Left renal pelvis (tissue), 4 donors: ENCODE data around the gene MAP4. TPM values are rescaled to one million over a fixed set of nuclear protein-coding genes. Genes with fewer than 3 reads are reported as not detected.

Experiments used
- DNase-seq, 4 donors: peaks; one replicate each; pipeline ENCODE4 v3.0.0-alpha.2; 2013; ENCODE audit warnings: low read depth in 4 of 4, low spot score in 3 of 4
- polyA plus RNA-seq, 4 donors: library from polyadenylated mRNA; unstranded; fragments of 120-200 nt; gene quantifications; one replicate each; pipeline ENCODE4 v1.2.1, GENCODE V29; 2013; ENCODE audit not compliant: insufficient read length in 4 of 4

The MAP4 gene
- polyA plus RNA-seq, 4 donors = 172 to 203 (median 195) TPM

DNA sequence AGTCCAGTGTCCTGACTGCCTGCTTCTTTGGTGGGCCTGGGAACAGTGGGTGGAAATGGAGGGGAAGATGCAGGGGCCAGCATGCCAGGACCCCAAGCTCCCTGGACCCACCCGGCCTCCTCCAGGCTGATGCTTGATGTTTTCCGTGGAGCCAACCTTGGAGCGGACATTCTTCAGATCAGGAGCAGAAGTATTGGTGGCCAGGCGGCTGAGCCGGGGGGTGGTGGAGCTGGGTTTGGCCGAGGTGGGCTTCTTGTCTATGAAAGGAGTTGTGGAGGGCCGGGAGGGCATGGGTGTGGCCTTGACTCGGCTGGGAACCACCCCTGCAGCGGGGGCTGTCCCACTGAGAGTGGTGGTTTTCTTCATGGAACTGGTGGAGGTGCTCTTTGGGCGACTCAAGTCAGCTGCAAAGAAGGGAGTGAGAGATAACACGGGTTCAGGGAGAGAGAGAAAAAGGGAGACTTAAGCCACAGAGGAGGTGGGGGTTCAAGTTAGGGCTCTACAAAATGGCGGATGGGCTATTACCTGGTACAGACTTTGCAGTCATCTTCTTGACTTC lies 145.4 kb downstream of the MAP4 start:
- DNase-seq = no peak

DNA sequence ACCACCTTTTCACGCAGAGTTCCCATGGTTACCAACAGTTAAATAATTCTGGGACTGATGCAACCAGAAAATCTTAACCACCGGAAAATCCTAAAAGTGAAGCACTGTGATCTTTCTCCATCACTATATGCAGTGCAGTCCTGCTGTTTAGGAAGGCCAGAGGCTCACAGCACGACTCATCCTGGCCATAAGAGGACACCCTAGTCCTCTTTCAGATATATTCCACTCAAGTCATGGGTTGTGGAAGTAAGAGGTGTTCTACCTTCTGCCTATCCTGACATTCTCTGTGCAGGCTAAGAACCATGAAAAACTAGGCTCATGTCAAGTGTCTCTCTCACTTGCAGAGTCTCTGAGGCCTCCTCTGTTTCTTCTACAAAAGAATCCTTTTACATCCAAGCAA lies 146.1 kb downstream of the MAP4 start:
- DNase-seq = no peak

DNA sequence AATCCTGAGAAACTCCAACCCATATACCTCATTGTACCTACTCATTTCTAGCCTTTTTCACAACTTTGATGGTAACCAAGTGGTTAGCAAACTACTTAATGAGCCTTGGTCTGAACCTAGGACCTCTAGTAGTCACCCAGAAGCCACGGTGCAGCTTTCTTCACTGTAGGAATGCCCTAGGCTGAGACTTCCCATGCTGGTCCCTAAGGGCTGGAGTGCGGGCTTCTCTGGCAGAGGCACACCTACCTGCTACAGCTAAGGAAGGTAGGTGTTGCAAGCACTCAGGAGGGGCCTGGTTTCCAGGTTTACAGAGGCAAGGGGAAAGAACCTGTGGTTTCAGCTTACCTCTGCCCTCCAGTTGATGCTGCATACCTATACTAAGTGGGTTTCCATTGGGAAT lies 147.9 kb downstream of the MAP4 start:
- no peak for DNase-seq

DNA sequence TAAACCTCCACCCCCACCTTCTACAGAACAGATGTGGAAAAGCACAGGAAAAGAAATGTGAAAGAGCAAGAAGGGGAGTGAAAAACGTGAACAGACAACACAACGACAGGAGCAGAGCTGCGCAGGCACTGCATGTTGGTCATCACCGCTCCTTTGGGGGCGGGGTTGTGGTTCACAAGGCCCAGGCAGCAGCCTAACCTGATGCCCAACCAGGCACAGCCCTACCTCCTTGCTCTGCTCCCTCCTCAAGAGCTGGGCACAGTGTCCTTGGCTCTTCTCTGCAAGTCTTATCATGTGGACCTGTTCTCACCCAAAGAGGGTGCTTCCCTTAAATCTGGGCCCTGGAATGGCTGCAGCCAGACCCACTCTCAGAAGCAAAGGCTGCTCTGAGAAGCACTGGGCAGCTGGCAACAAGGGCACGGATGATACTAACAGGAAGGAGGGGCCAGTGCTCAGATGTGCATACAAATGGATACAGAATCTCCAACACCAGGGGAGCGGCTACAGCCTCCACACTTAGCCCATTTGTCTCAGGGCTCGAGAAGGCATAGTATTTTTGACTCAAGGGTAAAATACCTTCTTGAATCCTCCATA lies 148.7 kb downstream of the MAP4 start:
- no peak for DNase-seq

DNA sequence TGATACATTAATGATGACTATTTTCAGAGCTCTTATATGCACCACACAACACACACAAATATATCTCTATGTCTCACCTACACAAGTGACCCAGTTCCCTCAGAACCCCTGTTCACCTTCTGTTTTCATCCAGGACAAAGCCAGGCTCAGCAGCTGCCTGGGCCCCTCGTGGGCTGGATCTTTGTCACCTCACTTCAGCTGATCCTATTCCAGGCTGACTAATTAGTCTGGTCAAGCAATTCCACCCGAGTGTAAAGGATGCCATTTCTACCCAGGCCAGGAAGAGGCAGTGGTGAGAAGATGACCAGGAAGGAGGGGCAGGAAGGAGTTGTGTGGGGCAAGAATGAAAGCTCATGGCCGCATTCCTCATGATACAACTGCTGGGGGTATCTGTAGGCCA lies 151.0 kb downstream of the MAP4 start:
- DNase-seq = no peak

DNA sequence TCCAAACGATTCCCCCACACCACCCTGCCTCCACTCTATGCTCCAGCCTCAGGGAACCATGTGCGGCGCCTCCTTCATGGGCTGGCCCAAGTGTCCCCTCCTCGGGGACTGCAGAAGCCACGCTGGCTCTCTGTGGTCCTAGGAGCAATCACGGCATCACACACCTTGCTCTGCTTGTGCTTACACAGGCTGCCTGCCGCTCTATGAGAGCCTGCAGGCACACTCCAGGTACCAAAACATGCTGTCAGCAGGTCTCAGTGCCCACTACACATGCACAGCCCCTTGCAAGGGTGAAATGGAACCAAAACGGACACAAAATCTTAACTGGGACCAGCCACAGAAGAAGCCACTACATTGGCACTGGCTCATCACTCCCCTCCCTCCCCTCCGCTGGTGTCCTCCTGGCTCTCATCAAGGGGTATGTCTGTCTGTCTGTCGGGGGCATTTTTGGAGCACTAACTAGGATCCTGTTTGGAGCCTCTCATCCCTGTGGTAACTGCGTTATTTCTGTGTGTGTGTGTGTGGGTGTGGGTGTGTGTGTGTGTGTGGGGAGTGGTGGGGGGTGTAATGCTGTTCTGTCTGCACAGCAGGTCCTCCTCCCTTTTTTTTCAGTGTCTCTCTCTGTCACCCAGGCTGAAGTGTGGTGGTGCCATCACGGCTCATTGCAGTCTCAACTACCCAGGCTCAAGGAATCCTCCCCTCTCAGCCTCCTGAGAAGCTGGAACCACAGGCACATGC lies 152.7 kb downstream of the MAP4 start:
- DNase-seq = no peak

DNA sequence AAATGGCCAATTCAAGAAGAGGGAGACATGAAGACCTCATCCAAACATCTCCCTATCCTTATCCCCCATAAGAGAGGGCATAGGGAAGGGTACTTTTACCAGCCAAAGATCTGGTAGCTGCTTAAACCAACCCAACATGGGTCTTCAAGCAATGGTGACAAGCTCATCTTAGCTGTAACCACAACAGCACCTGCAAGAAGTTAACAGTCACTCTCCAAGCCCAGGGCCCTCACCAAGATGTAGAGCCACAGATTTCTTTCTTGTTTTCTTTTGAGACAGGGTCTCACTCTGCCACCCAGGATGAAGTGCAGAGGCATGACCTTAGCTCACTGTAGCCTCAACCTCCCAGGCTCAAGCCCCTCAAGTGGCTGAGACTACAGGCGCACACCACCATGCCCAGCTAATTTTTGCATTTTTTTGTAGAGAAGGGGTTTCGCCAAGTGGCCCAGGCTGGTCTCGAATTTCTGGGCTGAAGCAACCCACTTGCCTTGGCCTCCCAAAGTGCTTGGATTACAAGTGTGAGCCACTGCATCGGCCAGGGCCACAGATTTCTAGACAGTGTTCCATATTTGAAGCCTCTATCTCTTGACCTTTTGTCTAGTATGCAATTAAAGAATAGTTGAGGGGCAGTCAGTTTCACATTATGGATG lies 156.1 kb downstream of the MAP4 start:
- DNase-seq = no peak

DNA sequence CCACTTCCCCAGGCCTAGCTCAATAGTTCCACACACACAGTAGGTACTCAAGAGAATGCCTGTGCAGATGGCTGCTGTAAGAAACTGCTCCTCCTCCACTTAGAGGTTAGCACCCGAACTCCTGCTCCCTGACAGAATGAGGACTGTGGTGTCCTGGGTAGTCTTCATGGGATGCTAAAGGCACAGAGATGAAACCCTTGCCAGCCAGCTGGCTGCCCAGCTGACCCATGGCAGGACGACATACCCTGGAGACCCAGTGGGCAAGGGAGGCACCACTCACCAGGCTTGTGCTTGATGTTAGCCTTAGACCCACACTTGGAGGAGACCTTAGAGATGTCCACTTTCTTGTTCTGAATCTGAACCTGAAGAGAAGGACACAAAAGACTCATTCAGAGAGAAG lies 159.1 kb downstream of the MAP4 start:
- no peak for DNase-seq

DNA sequence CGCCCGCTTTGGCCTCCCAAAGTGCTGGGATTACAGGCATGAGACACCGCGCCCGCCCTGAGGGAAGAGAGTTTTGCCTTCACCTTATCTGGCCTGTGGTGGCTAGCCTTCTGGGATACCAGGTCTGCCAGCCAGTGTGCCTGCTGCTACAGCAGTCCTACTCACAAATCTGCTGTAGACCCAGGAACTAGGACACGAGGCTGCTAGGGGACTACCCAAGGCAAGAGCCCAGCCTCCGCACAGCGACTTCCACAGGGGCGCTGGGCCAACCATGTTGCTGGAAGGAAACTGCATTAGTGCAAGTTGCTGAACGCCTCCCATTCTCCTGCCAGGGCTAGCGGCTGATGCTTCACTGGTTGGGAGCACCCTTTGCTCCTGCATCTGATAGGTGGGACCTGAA lies 159.5 kb downstream of the MAP4 start:
- DNase-seq = no peak

DNA sequence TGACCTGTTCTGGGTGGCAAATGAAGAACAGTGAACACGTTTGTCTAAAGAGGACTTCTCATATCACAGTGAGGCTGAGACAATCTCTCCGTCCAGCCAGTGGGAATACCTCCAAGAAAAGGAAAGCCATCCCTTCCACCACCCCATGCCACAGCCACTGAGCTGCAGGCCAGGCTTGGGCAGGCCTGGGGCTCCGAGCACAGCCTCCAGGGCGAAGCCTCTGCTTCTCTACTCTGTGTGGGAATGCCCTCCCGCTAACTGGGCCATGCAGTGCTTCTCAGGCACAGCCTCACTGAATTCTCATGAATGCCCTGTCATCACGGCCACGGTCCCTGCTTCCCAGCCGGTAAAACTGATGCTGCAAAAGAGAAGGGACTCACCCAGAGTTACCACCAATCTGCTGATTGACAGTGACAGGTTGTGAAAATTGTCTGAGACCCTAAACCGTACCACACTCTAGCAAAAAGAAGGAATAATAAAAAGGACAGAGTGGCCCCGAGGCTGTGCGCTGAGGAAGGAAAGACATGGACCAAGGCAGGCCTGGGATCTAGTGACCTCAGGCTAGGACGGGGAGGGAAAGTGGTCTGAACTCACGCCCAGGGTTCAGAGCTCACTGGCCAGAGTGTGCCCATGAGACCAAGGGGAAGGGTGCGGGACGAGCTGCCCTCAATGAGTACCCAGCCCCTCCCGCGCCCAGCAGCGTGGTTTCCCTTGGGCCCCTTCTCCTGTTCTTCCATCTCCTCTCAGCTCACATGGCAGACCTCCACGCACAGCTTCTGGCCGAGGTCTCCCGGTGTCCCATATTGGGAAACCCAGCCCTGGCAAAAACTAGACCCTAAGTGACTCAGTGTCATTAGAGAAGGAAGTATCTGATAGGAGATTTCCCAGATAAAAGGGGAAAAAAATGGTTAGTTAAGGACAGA lies 160.5 kb downstream of the MAP4 start:
- DNase-seq = no peak

DNA sequence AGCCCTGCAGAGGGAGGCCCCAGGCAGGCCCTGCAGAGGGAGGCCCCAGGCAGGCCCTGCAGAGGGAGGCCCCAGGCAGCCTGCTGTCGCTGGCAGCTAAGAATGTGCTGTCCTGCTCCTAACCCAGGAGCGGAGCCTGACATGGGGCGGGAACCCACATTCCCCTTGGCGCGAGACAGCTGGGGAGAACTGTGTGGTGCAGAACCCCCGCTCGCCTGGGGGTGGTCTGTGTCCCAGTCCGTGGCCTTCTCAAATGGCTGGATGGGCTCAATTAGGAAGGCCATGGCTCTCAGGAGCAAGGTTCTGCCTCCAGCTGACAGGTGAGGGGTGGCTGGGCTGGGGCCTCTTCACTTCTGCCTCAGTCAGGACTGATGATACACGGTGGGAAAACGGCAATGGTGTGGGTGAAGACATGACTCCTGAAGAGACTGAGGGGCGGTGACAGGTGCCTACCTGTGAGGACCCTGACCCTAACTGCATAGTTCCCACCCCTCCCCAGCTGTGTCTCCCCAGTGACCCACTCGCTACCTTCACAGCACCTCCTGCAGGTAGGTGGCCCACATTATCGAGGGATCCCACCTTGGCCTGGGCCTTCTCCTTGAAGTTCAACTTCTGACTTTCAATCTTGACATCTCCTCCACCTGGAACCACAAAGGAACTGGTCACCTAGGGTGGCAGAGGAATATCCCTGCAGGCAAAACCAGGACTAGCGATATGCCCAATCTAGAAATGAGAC lies 161.3 kb downstream of the MAP4 start:
- no peak for DNase-seq

DNA sequence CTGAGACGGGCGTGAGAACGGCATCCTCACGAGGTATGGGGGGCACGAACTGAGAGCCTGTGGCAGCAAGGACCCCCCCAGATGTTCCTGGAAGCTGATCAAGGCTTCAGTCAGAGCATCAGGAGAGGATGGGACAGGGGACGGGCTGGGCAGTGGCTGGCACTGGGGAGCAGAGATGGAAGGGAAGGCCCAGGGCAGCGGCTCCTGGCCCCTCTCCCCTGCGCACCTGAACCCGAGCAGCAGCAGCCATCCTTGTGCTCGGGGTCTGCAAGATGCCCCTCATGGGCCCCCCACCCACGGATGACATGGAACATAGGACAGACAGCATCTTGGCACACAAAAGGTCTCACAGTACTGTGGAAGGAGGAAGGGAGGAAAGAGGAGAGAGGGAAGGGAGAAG lies 161.9 kb downstream of the MAP4 start:
- DNase-seq = no peak

DNA sequence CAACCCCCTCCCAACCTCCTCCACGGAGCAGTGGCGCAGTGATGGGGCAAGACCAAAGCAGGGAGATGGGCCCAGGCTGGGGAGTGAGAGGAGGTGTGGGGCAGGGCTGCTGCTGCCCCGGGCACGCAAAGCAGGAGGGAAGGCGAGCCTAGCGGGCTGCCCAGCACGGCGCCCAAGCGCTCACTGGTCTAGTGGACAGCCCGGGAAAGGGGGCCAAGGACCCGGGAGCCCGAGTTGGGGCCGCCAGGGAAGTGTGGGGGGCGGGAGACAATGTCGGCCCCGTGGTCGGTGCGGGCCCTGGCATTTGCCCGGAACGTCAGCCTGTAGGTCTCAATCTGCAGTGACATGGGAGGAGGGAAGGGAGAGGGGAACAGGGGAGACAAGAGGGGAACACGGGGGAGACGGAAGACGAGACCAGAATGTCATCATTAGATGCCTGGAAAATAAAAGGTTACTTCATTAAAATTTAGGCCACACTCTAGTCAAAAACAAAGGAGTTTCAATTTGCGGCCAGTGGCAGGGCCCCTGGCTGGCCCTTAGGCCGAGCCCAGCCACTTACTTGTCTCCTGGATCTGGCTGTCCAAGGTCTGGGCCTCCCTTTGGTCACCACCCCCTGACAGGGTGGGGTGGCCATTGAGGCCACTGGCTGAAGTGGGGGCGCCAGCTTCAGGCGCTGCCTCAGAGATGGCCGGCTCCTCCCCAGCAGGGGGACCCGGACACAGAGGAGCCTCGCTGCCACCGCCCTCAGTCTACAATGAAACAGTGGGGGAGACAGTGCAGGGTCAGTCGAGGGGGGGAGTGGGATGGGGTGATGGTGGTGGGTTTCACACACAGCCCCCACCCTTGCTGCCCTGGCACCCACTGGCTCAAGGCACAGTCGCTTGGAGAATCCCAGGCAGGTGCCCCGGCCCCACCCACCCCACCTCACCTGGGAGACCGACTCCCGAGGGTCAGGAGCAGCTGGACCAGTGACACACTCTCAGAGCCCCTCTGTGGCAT lies 163.3 kb downstream of the MAP4 start:
- no peak for DNase-seq

DNA sequence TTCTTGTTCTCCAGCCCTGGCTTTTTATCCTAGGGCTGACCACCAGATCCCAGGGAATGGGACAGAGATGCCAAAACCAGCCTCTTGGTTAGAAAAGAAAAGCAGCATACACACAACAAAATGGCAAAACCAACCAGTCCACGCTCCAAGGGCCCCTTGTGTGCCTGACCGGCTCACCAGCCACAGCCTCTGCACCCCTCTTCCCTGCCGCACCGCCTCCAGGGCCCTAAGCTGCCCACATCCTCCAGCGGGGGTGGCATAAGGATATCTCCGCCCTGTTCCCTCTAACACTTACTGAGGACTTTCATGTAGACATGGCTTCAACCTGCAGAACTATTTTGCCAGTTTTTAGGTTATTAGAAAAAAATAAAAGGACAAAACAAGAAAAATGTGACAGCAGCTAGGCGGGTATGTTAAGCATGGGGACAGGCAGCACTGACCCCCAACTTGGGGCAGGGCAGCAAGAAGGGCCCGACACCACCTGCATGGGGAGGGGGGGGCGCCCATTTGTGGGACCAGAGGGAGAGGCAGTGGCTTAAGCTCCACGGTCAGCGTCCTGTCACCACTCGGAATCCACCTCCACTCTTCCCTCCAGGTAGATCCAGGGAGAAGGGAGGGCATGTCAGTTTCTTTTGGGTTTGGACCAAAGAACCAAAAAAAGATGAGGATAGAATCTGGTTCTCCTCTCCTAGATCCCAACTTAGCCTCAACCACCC lies 164.2 kb downstream of the MAP4 start:
- DNase-seq = no peak

DNA sequence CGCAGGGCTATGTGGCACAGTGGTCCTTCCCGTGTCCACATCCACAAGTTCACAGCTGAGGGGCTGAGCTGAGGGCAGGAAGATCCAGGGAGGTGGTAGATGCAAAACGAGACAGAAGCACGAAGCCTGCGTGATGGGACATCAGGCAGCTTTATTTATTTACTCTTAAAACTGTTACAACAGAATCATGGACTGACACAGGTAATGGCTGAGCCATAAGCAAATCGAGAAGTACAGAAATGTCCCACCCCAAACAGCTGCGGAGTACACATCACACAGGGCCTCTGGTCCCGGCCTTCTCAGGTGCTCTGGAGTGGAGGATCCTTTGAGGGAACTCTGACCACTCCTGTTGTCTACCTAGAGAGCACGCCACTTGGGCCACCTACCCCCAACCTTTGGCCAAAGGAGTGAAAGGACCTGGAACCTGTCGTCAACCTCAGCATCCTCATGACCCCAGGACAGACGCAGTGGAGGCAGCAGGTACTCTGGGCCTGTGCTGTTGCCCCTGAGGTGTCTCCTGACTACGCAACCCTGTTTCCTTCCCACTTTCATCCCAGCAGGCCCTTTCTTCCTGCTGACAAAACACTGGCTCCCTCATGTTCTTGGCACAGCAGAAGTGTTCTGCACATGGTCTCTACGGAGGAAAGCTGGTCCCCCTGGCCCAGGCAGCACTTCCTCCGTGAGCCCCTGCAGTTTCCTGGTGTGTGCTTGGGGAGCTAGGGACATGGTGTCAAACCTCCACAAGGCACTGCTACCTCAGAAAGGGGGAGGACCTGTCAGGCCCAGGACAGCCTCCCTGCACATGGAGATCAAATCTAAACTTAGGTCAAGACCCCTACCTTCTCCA lies 165.4 kb downstream of the MAP4 start:
- no peak for DNase-seq

DNA sequence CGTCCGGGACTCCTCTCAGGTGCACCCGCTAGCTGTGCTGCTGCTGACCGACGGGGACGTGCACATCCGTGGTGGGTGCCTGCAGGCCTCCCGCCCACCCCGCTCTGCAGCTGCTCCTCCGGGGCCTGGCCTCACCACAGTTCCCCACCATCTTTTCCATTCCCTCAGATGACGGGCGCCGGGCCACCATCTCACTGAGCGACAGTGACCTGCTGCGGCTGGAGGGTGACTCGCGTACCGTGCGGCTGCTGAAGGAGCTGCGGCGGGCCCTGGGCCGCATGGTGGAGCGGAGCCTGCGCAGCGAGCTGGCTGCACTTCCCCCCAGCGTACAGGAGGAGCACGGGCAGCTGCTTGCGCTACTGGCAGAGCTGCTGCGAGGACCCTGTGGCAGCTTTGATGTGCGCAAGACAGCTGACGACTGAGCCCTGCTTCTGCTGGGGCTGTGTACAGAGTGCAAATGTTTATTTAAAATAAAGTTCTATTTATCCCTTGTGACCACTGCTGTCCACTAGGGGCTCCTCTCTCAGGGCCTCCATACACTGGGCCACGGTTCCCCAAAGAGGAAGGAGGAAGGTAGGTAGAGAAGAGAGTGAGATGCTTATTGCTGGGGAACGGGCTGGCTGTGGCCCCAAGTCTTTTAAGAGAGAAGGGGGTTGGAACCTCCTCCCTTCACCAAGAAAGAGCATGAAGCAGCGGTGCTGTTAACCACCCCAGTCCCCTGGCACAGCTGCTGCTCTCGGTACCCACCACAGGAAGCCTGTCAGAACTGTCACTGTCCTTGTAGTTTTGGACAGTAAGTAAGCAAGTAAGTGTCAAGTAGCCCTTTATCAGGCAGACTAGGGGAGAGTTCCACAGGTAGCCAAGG lies 166.3 kb downstream of the MAP4 start:
- no peak for DNase-seq
